Upper lobe of left lung (tissue), 6 donors: ENCODE data around the gene PRKAG2. TPM values are rescaled to one million over a fixed set of nuclear protein-coding genes. Genes with fewer than 3 reads are reported as not detected.
A peak's percentile ranks its signal among the peaks of the same experiment; 100 is the strongest.

Experiments
- ATAC-seq, 2 donors: fragments of 200-7000 bp; cut with Tn5 transposase; one replicate each; pipeline ENCODE4 v1.9.1; 2022; ENCODE audit warnings: mild to moderate bottlenecking in 2 of 2, moderate library complexity in 2 of 2; ENCODE audit not compliant: low FRiP score in 2 of 2
- DNase-seq, 2 donors: peaks; one replicate each; pipeline ENCODE4 v3.0.0-alpha.2; 2019 to 2020
- H3K27ac ChIP-seq, 4 donors: fragments of 200-600 bp; sonication (generic); one replicate each; pipeline ENCODE4 v1.5.1; 2016 to 2019
- H3K27me3 ChIP-seq, 4 donors: fragments of 200-600 bp; sonication (generic); one replicate each; pipeline ENCODE4 v1.5.1; 2017 to 2019
- H3K36me3 ChIP-seq, 4 donors: fragments of 200-600 bp; sonication (generic); one replicate each; pipeline ENCODE4 v1.5.1; 2016 to 2019
- H3K4me1 ChIP-seq, 4 donors: fragments of 200-600 bp; sonication (generic); one replicate each; pipeline ENCODE4 v1.5.1; 2018 to 2019
- H3K4me3 ChIP-seq, 4 donors: fragments of 200-600 bp; sonication (generic); one replicate each; pipeline ENCODE4 v1.5.1; 2017 to 2019; ENCODE audit warnings: mild to moderate bottlenecking in 2 of 4, moderate library complexity in 1 of 4
- H3K9me3 ChIP-seq, 4 donors: fragments of 200-600 bp; sonication (generic); one replicate each; pipeline ENCODE4 v1.5.1; 2018 to 2019
- CTCF ChIP-seq, 6 experiments: fragments of 450-650 bp in 4 of 6; fragments of 200-600 bp in 2 of 6; sonication (generic) in 2 of 6; IDR thresholded peaks; one replicate each; pipeline ENCODE4 v1.5.1; 2016 to 2019; ENCODE audit warnings: antibody characterized with exemption in 6 of 6
- EP300 ChIP-seq, 4 donors: sonication (generic); formaldehyde crosslinking; IDR thresholded peaks; one replicate each; pipeline ENCODE4 v1.5.1; 2017; ENCODE audit warnings: antibody characterized with exemption in 4 of 4, control low read depth in 2 of 4
- POLR2A ChIP-seq, 4 donors: fragments of 450-650 bp; IDR thresholded peaks; one replicate each; pipeline ENCODE4 v1.5.1; 2016 to 2017; ENCODE audit warnings: antibody characterized with exemption in 4 of 4, mild to moderate bottlenecking in 2 of 4
- POLR2AphosphoS5 ChIP-seq, 2 donors: sonication (generic); formaldehyde crosslinking; IDR thresholded peaks; one replicate each; pipeline ENCODE4 v1.5.1; 2017; ENCODE audit warnings: antibody characterized with exemption in 2 of 2
- WGBS, 2 donors: methylation state at CpG; one replicate each; pipeline ENCODE4 v1.1.5; 2017 to 2018; 5-methylcytosine and 5-hydroxymethylcytosine counted together
- total RNA-seq, 6 donors: library from RNA; depleted of rRNA in 4 of 6; stranded (reverse); fragments of >200 nt in 4 of 6; gene quantifications; one replicate each; pipeline versions ENCODE4 v1.1.0 to v1.2.1, GENCODE V29; 2016 to 2021
- donor health status: DM: no; HTN: no; CAD: no; lungs with moderate emphysema.
- donor health status: DM: no; HTN: yes; CAD: no; lungs with severe emphysema.

The PRKAG2 gene
- total RNA-seq, 6 donors from 2014 or later: 20.6 to 68.1 (median 29.6) TPM

- Histone ChIP-seq H3K9me3 (no peaks in the 10 kb centered on the region), H3K4me1 (peaks cover 5 to 19% (median 14%) of the 10 kb centered on the region in 4 donors), H3K4me3 (no peak overlapping the region), H3K36me3 (no peaks in the 10 kb centered on the region), H3K27ac (no peak overlapping the region), H3K27me3 (no peaks in the 10 kb centered on the region)
- ATAC-seq (no peak), DNase-seq (no peak)
- TF ChIP-seq POLR2AphosphoS5 (IDR thresholded peaks at IDR 0.05) (no peak), POLR2A (IDR thresholded peaks at IDR 0.05) (no peak), CTCF (IDR thresholded peaks at IDR 0.05) (no peak), EP300 (IDR thresholded peaks at IDR 0.05) (no peak)
- WGBS, 2 donors: 63 to 88% methylated on average over 12 of the region's 12 CpGs
These were observed 154.4 kb downstream of the PRKAG2 start for GRCh38 chr7:151722533-151722932.

GRCh38 chr7:151721694-151722093 is 155.2 kb downstream of the PRKAG2 start:
- no peaks in the 10 kb centered on the region for H3K9me3 ChIP-seq
- DNase-seq (no peak), ATAC-seq (no peak)
- peak overlapping the region in 1 of 4 donors; percentile 4 for H3K27ac ChIP-seq
- no peaks in the 10 kb centered on the region for H3K27me3 ChIP-seq
- H3K36me3 ChIP-seq: no peaks in the 10 kb centered on the region
- no peak overlapping the region for H3K4me3 ChIP-seq
- WGBS, 2 donors: 44 to 47% methylated on average over 5 of the region's 5 CpGs
- no peak for TF ChIP-seq CTCF (IDR thresholded peaks at IDR 0.05)
- TF ChIP-seq POLR2A (IDR thresholded peaks at IDR 0.05): no peak
- no peak for TF ChIP-seq POLR2AphosphoS5 (IDR thresholded peaks at IDR 0.05)
- no peak for TF ChIP-seq EP300 (IDR thresholded peaks at IDR 0.05)
- H3K4me1 ChIP-seq: peaks cover 0 to 22% (median 8%) of the 10 kb centered on the region in 4 donors

GRCh38 chr7:151721236-151721635 is 155.7 kb downstream of the PRKAG2 start:
- WGBS, 2 donors: 81 to 84% methylated on average over 4 to 11 of the region's 11 CpGs
- ATAC-seq (peak in 1 of 2 donors; percentile 12), DNase-seq (peak in 1 of 2 donors; percentile 72)
- H3K27ac ChIP-seq: peak overlapping the region in 1 of 4 donors; percentile 4
- no peak overlapping the region for H3K4me3 ChIP-seq
- no peaks in the 10 kb centered on the region for H3K9me3 ChIP-seq
- H3K4me1 ChIP-seq: peaks cover 0 to 24% (median 8%) of the 10 kb centered on the region in 4 donors
- TF ChIP-seq CTCF (IDR thresholded peaks at IDR 0.05) (no peak), EP300 (IDR thresholded peaks at IDR 0.05) (no peak), POLR2AphosphoS5 (IDR thresholded peaks at IDR 0.05) (no peak), POLR2A (IDR thresholded peaks at IDR 0.05) (no peak)
- no peaks in the 10 kb centered on the region for H3K36me3 ChIP-seq
- H3K27me3 ChIP-seq: no peaks in the 10 kb centered on the region

- no peaks in the 10 kb centered on the region for H3K9me3 ChIP-seq
- H3K36me3 ChIP-seq: no peaks in the 10 kb centered on the region
- no peaks in the 10 kb centered on the region for H3K27me3 ChIP-seq
- DNase-seq (no peak), ATAC-seq (no peak)
- WGBS, 2 donors: 69 to 71% methylated on average over 5 of the region's 5 CpGs
- H3K4me1 ChIP-seq: peaks cover 0 to 24% (median 8%) of the 10 kb centered on the region in 4 donors
- H3K27ac ChIP-seq: no peak overlapping the region
- TF ChIP-seq POLR2A (IDR thresholded peaks at IDR 0.05) (no peak), CTCF (IDR thresholded peaks at IDR 0.05) (no peak), EP300 (IDR thresholded peaks at IDR 0.05) (no peak), POLR2AphosphoS5 (IDR thresholded peaks at IDR 0.05) (no peak)
- no peak overlapping the region for H3K4me3 ChIP-seq
These were observed 156.6 kb downstream of the PRKAG2 start for GRCh38 chr7:151720280-151720679.

- no peaks in the 10 kb centered on the region for H3K27me3 ChIP-seq
- DNase-seq (no peak), ATAC-seq (no peak)
- H3K4me3 ChIP-seq: no peak overlapping the region
- H3K27ac ChIP-seq: no peak overlapping the region
- TF ChIP-seq POLR2A (IDR thresholded peaks at IDR 0.05) (no peak), POLR2AphosphoS5 (IDR thresholded peaks at IDR 0.05) (no peak), EP300 (IDR thresholded peaks at IDR 0.05) (no peak), CTCF (IDR thresholded peaks at IDR 0.05) (no peak)
- H3K9me3 ChIP-seq: no peaks in the 10 kb centered on the region
- 75 to 79% methylated on average over 1 to 2 of the region's 2 CpGs for WGBS, 2 donors
- H3K4me1 ChIP-seq: peaks cover 0 to 24% (median 8%) of the 10 kb centered on the region in 4 donors
- H3K36me3 ChIP-seq: no peaks in the 10 kb centered on the region
These were observed 157.0 kb downstream of the PRKAG2 start for GRCh38 chr7:151719897-151720242.
